ENCODE measurements around the gene OR8S1. TPM values are rescaled to one million over a fixed set of nuclear protein-coding genes. Genes with fewer than 3 reads are reported as not detected.
"Not testable (repeated sequence)": the region's sequence is repeated elsewhere in the genome, so short reads cannot be mapped to it uniquely, and the experiment has no call there.

Gene OR8S1
- total RNA-seq: not detected

- CTCF ChIA-PET: no interaction called here
- intact Hi-C loops (cut with micrococcal nuclease): no loop called here
- no peaks in the 10 kb centered on the region for H3K27me3 Mint-ChIP-seq (ENCODE audit: low read depth)
- H3K9me3 Mint-ChIP-seq: no peaks in the 10 kb centered on the region
- no peak within 1 kb of the TSS for H3K4me3 Mint-ChIP-seq
- DNase-seq: no peak
- H3K4me1 Mint-ChIP-seq (ENCODE audit: low read depth): no peaks in the 10 kb centered on the region
- no peaks in the 10 kb centered on the region for H3K36me3 Mint-ChIP-seq (ENCODE audit: low read depth)
- H3K27ac Mint-ChIP-seq: no peak within 1 kb of the TSS
These were observed at the start of gene OR8S1 for GRCh38 chr12:48525332-48525731. OR8S1 (plus strand) TSS chr12:48525632; CDS start chr12:48525632, 0 bp downstream.

GRCh38 chr12:48482198-48482597 lies 43.2 kb upstream of the OR8S1 start, which contains the start of gene C12orf54:
C12orf54 (plus strand) TSS chr12:48482498; CDS start chr12:48483297, 799 bp downstream.
- Mint-ChIP-seq H3K4me1 (ENCODE audit: low read depth) (no peaks in the 10 kb centered on the region), H3K4me3 (no peak within 1 kb of the TSS), H3K27ac (no peak within 1 kb of the TSS), H3K36me3 (ENCODE audit: low read depth) (no peaks in the 10 kb centered on the region), H3K27me3 (ENCODE audit: low read depth) (no peaks in the 10 kb centered on the region), H3K9me3 (peaks cover 7% of the 10 kb centered on the region)
- CTCF ChIA-PET: no interaction called here
- no peak for DNase-seq
- intact Hi-C loops (cut with micrococcal nuclease): no loop called here

- CTCF ChIA-PET: interaction anchor here (1.5 kb wide), 1 partner anchor 135 kb away, joined by 3 read pairs; no protein-coding TSS in a partner anchor
- no peaks in the 10 kb centered on the region for H3K4me1 Mint-ChIP-seq (ENCODE audit: low read depth)
- no peaks in the 10 kb centered on the region for H3K27me3 Mint-ChIP-seq (ENCODE audit: low read depth)
- peaks cover 7% of the 10 kb centered on the region for H3K9me3 Mint-ChIP-seq
- intact Hi-C loops (cut with micrococcal nuclease): no loop called here
- no peaks in the 10 kb centered on the region for H3K36me3 Mint-ChIP-seq (ENCODE audit: low read depth)
- DNase-seq: no peak
- H3K4me3 Mint-ChIP-seq: no peak overlapping the region
- no peak overlapping the region for H3K27ac Mint-ChIP-seq
These were observed 42.5 kb upstream of the OR8S1 start for GRCh38 chr12:48482930-48483329.

- no peak overlapping the region for H3K27ac Mint-ChIP-seq
- H3K4me1 Mint-ChIP-seq (ENCODE audit: low read depth): peaks cover 4% of the 10 kb centered on the region
- CTCF ChIA-PET: interaction anchor here (0.9 to 1.0 kb wide), 2 partner anchors 133 to 240 kb away, joined by 3 read pairs; no protein-coding TSS in a partner anchor
- intact Hi-C loops (cut with micrococcal nuclease): no loop called here
- H3K4me3 Mint-ChIP-seq: no peak overlapping the region
- no peak for DNase-seq
- no peaks in the 10 kb centered on the region for H3K9me3 Mint-ChIP-seq
- H3K27me3 Mint-ChIP-seq (ENCODE audit: low read depth): no peaks in the 10 kb centered on the region
- H3K36me3 Mint-ChIP-seq (ENCODE audit: low read depth): no peaks in the 10 kb centered on the region
These were observed 39.2 kb upstream of the OR8S1 start for GRCh38 chr12:48486261-48486660.

- Mint-ChIP-seq H3K4me1 (ENCODE audit: low read depth) (peaks cover 4% of the 10 kb centered on the region), H3K36me3 (ENCODE audit: low read depth) (no peaks in the 10 kb centered on the region), H3K27ac (no peak overlapping the region), H3K4me3 (no peak overlapping the region), H3K9me3 (no peaks in the 10 kb centered on the region), H3K27me3 (ENCODE audit: low read depth) (no peaks in the 10 kb centered on the region)
- DNase-seq: no peak
- intact Hi-C loops (cut with micrococcal nuclease): no loop called here
- CTCF ChIA-PET: interaction anchor here (0.9 to 1.0 kb wide), 2 partner anchors 133 to 240 kb away, joined by 3 read pairs; no protein-coding TSS in a partner anchor
These were observed 38.8 kb upstream of the OR8S1 start for GRCh38 chr12:48486679-48487078.

GRCh38 chr12:48489012-48489411 lies 36.4 kb upstream of the OR8S1 start:
- Mint-ChIP-seq H3K4me3 (no peak overlapping the region), H3K27ac (no peak overlapping the region), H3K9me3 (no peaks in the 10 kb centered on the region), H3K36me3 (ENCODE audit: low read depth) (no peaks in the 10 kb centered on the region), H3K4me1 (ENCODE audit: low read depth) (peaks cover 4% of the 10 kb centered on the region), H3K27me3 (ENCODE audit: low read depth) (no peaks in the 10 kb centered on the region)
- DNase-seq: no peak
- intact Hi-C loops (cut with micrococcal nuclease): loop anchor here (1.0 kb wide), 1 partner anchor 23 kb away; no protein-coding TSS in a partner anchor
- CTCF ChIA-PET: interaction anchor here (0.7 kb wide), 1 partner anchor 731 kb away, joined by 3 read pairs; no protein-coding TSS in a partner anchor

GRCh38 chr12:48489456-48489855 lies 36.0 kb upstream of the OR8S1 start:
- H3K36me3 Mint-ChIP-seq (ENCODE audit: low read depth); H3K4me1 Mint-ChIP-seq (ENCODE audit: low read depth); H3K9me3 Mint-ChIP-seq; H3K27me3 Mint-ChIP-seq (ENCODE audit: low read depth); H3K4me3 Mint-ChIP-seq; H3K27ac Mint-ChIP-seq; CTCF ChIA-PET; DNase-seq: not testable (repeated sequence)
- intact Hi-C loops (cut with micrococcal nuclease): loop anchor here (1.0 kb wide), 1 partner anchor 23 kb away; no protein-coding TSS in a partner anchor

- H3K4me3 Mint-ChIP-seq, H3K27ac Mint-ChIP-seq: not testable (repeated sequence)
These were observed 25.2 kb upstream of the OR8S1 start for GRCh38 chr12:48500281-48500680.

GRCh38 chr12:48506836-48507235 lies 18.6 kb upstream of the OR8S1 start:
- intact Hi-C loops (cut with micrococcal nuclease); H3K4me3 Mint-ChIP-seq; H3K27me3 Mint-ChIP-seq (ENCODE audit: low read depth); H3K9me3 Mint-ChIP-seq; H3K27ac Mint-ChIP-seq; H3K36me3 Mint-ChIP-seq (ENCODE audit: low read depth); DNase-seq: not testable (repeated sequence)
- CTCF ChIA-PET: interaction anchor here (0.6 kb wide), 1 partner anchor 16 kb away, joined by 3 read pairs; no protein-coding TSS in a partner anchor
- peaks cover 12% of the 10 kb centered on the region for H3K4me1 Mint-ChIP-seq (ENCODE audit: low read depth)

More at GRCh38 chr12:48500281-48500680, 25.2 kb upstream of the OR8S1 start:
- intact Hi-C loops (cut with micrococcal nuclease); H3K27me3 Mint-ChIP-seq (ENCODE audit: low read depth); H3K36me3 Mint-ChIP-seq (ENCODE audit: low read depth); DNase-seq; H3K9me3 Mint-ChIP-seq; H3K4me1 Mint-ChIP-seq (ENCODE audit: low read depth); CTCF ChIA-PET: not testable (repeated sequence)

- Mint-ChIP-seq H3K27ac (no peak overlapping the region), H3K4me3 (no peak overlapping the region), H3K36me3 (ENCODE audit: low read depth) (no peaks in the 10 kb centered on the region), H3K4me1 (ENCODE audit: low read depth) (peaks cover 30% of the 10 kb centered on the region), H3K27me3 (ENCODE audit: low read depth) (peaks cover 2% of the 10 kb centered on the region), H3K9me3 (peaks cover 7% of the 10 kb centered on the region)
- CTCF ChIA-PET: no interaction called here
- intact Hi-C loops (cut with micrococcal nuclease): no loop called here
- DNase-seq: no peak
These were observed 16.4 kb upstream of the OR8S1 start for GRCh38 chr12:48508987-48509386.

- no peak overlapping the region for H3K4me3 Mint-ChIP-seq
- H3K4me1 Mint-ChIP-seq (ENCODE audit: low read depth): peaks cover 34% of the 10 kb centered on the region
- peaks cover 7% of the 10 kb centered on the region for H3K9me3 Mint-ChIP-seq
- no peak for DNase-seq
- H3K27me3 Mint-ChIP-seq (ENCODE audit: low read depth): peaks cover 2% of the 10 kb centered on the region
- intact Hi-C loops (cut with micrococcal nuclease): no loop called here
- CTCF ChIA-PET: no interaction called here
- peaks cover 1% of the 10 kb centered on the region for H3K36me3 Mint-ChIP-seq (ENCODE audit: low read depth)
- no peak overlapping the region for H3K27ac Mint-ChIP-seq
These were observed 15.3 kb upstream of the OR8S1 start for GRCh38 chr12:48510111-48510510.

- Mint-ChIP-seq H3K27me3 (ENCODE audit: low read depth) (no peaks in the 10 kb centered on the region), H3K27ac (peak overlapping the region; percentile 74)
These were observed 12.6 kb upstream of the OR8S1 start for GRCh38 chr12:48512855-48513254.

GRCh38 chr12:48514728-48515127 lies 10.7 kb upstream of the OR8S1 start:
- H3K4me1 Mint-ChIP-seq (ENCODE audit: low read depth): peaks cover 27% of the 10 kb centered on the region
- H3K36me3 Mint-ChIP-seq (ENCODE audit: low read depth): peaks cover 1% of the 10 kb centered on the region
- peaks cover 7% of the 10 kb centered on the region for H3K9me3 Mint-ChIP-seq
- H3K27ac Mint-ChIP-seq: no peak overlapping the region
- CTCF ChIA-PET: no interaction called here
- intact Hi-C loops (cut with micrococcal nuclease): no loop called here
- no peak overlapping the region for H3K4me3 Mint-ChIP-seq
- no peaks in the 10 kb centered on the region for H3K27me3 Mint-ChIP-seq (ENCODE audit: low read depth)
- no peak for DNase-seq

More at GRCh38 chr12:48512855-48513254, 12.6 kb upstream of the OR8S1 start:
- CTCF ChIA-PET: no interaction called here
- Mint-ChIP-seq H3K36me3 (ENCODE audit: low read depth) (peaks cover 1% of the 10 kb centered on the region), H3K4me1 (ENCODE audit: low read depth) (peaks cover 27% of the 10 kb centered on the region), H3K9me3 (peaks cover 7% of the 10 kb centered on the region), H3K4me3 (peak overlapping the region; percentile 6)
- peak; percentile 61 for DNase-seq
- intact Hi-C loops (cut with micrococcal nuclease): loop anchor here (1.0 to 2.0 kb wide), 7 partner anchors 24 to 356 kb away; partner anchors contain the start of genes ASB8, CCNT1 and ZNF641

Measured in activated naive CD4-positive, alpha-beta T cell treated with anti-CD3 and anti-CD28 coated beads for 36 hours (primary cell).